Measurements from ENCODE around the gene CLSTN3. TPM values are rescaled to one million over a fixed set of nuclear protein-coding genes. Genes with fewer than 3 reads are reported as not detected.

The CLSTN3 gene
- total and polyA plus RNA-seq, 4 donors = 6.1 to 37.2 (median 26.8) TPM

DNA sequence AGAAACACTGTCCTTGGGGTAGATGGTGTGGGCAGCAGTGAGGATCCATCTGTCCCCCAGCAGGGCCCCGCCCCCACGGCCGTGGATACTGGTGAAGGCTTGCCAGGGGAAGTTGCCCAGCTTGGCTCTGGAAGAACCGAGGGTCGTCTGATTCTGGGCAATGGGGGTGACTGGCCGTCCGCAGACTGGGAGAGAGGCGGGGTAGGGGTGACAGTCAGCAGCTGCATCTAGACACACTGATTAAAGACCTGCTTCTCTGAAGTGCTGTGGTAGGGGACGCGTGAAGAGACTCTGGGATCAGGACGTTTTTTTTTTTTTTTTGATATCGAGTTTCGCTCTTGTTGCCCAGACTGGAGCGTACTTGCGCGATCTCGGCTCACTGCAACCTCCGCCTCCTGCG lies 33.2 kb upstream of the CLSTN3 start:
- H3K9me3 ChIP-seq (ENCODE audit: control insufficient read depth in 4 of 4, low read length in 3 of 4) = no peaks in the 10 kb centered on the region
- WGBS = 87% methylated on average over 19 of the region's 19 CpGs
- H3K27ac ChIP-seq (ENCODE audit: low read depth in 1 of 2, low read length in 2 of 2) = no peak overlapping the region
- H3K4me3 ChIP-seq (ENCODE audit: low read depth in 1 of 3, low read length in 3 of 3) = no peak overlapping the region
- TF ChIP-seq, protein P1, sequence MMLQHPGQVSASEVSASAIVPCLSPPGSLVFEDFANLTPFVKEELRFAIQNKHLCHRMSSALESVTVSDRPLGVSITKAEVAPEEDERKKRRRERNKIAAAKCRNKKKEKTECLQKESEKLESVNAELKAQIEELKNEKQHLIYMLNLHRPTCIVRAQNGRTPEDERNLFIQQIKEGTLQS (IDR thresholded peaks at IDR 0.05) = no peak
- TF ChIP-seq, protein P2, sequence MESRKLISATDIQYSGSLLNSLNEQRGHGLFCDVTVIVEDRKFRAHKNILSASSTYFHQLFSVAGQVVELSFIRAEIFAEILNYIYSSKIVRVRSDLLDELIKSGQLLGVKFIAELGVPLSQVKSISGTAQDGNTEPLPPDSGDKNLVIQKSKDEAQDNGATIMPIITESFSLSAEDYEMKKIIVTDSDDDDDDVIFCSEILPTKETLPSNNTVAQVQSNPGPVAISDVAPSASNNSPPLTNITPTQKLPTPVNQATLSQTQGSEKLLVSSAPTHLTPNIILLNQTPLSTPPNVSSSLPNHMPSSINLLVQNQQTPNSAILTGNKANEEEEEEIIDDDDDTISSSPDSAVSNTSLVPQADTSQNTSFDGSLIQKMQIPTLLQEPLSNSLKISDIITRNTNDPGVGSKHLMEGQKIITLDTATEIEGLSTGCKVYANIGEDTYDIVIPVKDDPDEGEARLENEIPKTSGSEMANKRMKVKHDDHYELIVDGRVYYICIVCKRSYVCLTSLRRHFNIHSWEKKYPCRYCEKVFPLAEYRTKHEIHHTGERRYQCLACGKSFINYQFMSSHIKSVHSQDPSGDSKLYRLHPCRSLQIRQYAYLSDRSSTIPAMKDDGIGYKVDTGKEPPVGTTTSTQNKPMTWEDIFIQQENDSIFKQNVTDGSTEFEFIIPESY (IDR thresholded peaks at IDR 0.05) = no peak
- no peak for TF ChIP-seq REST (IDR thresholded peaks at IDR 0.05)
- no peak for TF ChIP-seq GABPA (IDR thresholded peaks at IDR 0.05 in 1 of 2, conservative IDR thresholded peaks at IDR 0.05 in 1 of 2)
- TF ChIP-seq FOXA1 (IDR thresholded peaks at IDR 0.05) = no peak
- TF ChIP-seq NR2F2 (IDR thresholded peaks at IDR 0.05) = no peak
- TF ChIP-seq HNF4G (IDR thresholded peaks at IDR 0.05) = no peak
- no peak for TF ChIP-seq YY1 (IDR thresholded peaks at IDR 0.05)
- TF ChIP-seq, protein P3, sequence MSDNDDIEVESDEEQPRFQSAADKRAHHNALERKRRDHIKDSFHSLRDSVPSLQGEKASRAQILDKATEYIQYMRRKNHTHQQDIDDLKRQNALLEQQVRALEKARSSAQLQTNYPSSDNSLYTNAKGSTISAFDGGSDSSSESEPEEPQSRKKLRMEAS (IDR thresholded peaks at IDR 0.05) = no peak
- no peak for TF ChIP-seq RAD21 (IDR thresholded peaks at IDR 0.05)
- TF ChIP-seq EGR1 (IDR thresholded peaks at IDR 0.05; ENCODE audit: low read depth in 2 of 2) = no peak
- no peak for TF ChIP-seq TAF1 (conservative IDR thresholded peaks at IDR 0.05)
- H3K27me3 ChIP-seq (ENCODE audit: control insufficient read depth in 4 of 4, insufficient read depth in 4 of 4, low read length in 3 of 4) = no peaks in the 10 kb centered on the region
- no peak overlapping the region for H3K9ac ChIP-seq (ENCODE audit: low read depth in 1 of 2, low read length in 2 of 2)
- DNase-seq (ENCODE audit: low spot score) = no peak
- peaks cover 2 to 21% (median 14%) of the 10 kb centered on the region in 4 donors for H3K4me1 ChIP-seq (ENCODE audit: control insufficient read depth in 4 of 4, insufficient read depth in 4 of 4, low read length in 3 of 4)
- peaks cover 5 to 32% (median 17%) of the 10 kb centered on the region in 4 donors for H3K36me3 ChIP-seq (ENCODE audit: control insufficient read depth in 4 of 4, insufficient read depth in 3 of 4, low read depth in 1 of 4, low read length in 3 of 4)

DNA sequence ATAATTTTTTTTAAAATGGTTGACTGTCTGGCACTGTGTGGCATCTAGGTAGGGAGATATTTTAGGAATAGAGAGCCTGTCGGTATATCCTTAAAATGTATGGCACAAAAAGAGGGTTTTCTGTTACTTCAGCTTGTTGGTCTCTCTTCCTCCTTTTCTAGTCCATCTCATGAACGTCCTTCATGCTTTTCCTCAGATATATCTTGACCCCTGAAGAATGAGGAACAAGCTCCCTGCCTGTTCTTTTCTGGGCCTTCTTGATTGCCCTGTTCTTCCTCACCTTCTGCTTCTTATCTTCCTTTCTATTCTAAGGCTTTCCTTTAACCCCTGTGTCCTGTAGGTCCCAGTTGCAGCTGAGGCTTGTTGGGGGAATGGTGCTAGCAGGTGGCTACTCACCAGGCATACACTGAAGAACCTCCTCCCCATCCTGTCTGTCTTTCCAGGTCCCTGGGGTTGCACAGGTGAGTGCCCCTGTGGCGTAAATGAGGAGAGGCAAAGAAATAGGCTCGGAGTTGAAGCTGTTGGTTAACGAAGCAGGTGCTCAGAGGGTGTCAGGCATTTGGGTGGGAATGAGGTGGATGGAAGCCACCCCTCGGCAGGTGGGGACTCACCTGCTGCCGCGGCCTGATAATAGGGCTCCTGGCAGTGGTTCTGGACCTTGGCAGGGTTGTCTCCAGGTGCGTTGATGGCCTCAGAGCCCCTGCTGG lies 30.7 kb upstream of the CLSTN3 start:
- DNase-seq (ENCODE audit: low spot score) = no peak
- H3K4me3 ChIP-seq (ENCODE audit: low read depth in 1 of 3, low read length in 3 of 3) = no peak overlapping the region
- H3K36me3 ChIP-seq (ENCODE audit: control insufficient read depth in 4 of 4, insufficient read depth in 3 of 4, low read depth in 1 of 4, low read length in 3 of 4) = peaks cover 8 to 42% (median 21%) of the 10 kb centered on the region in 4 donors
- H3K27ac ChIP-seq (ENCODE audit: low read depth in 1 of 2, low read length in 2 of 2) = no peak overlapping the region
- H3K4me1 ChIP-seq (ENCODE audit: control insufficient read depth in 4 of 4, insufficient read depth in 4 of 4, low read length in 3 of 4) = peaks cover 5 to 22% (median 10%) of the 10 kb centered on the region in 4 donors
- H3K27me3 ChIP-seq (ENCODE audit: control insufficient read depth in 4 of 4, insufficient read depth in 4 of 4, low read length in 3 of 4) = no peaks in the 10 kb centered on the region
- TF ChIP-seq RXRA (IDR thresholded peaks at IDR 0.05) (no peak), SP1 (IDR thresholded peaks at IDR 0.05) (no peak), TAF1 (conservative IDR thresholded peaks at IDR 0.05) (no peak), YY1 (IDR thresholded peaks at IDR 0.05) (no peak), EGR1 (IDR thresholded peaks at IDR 0.05; ENCODE audit: low read depth in 2 of 2) (no peak)
- TF ChIP-seq, protein P3 (IDR thresholded peaks at IDR 0.05) = no peak
- TF ChIP-seq, protein P1 (IDR thresholded peaks at IDR 0.05) = no peak
- no peak overlapping the region for H3K9ac ChIP-seq (ENCODE audit: low read depth in 1 of 2, low read length in 2 of 2)
- no peaks in the 10 kb centered on the region for H3K9me3 ChIP-seq (ENCODE audit: control insufficient read depth in 4 of 4, low read length in 3 of 4)
- WGBS = 86% methylated on average over 9 of the region's 9 CpGs

Measured in liver (tissue), 9 donors.